ENCODE data around the gene EMID1. TPM values are rescaled to one million over a fixed set of nuclear protein-coding genes. Genes with fewer than 3 reads are reported as not detected.

EMID1 gene
- polyA plus RNA-seq, 1 experiment = 1.1 TPM

DNA sequence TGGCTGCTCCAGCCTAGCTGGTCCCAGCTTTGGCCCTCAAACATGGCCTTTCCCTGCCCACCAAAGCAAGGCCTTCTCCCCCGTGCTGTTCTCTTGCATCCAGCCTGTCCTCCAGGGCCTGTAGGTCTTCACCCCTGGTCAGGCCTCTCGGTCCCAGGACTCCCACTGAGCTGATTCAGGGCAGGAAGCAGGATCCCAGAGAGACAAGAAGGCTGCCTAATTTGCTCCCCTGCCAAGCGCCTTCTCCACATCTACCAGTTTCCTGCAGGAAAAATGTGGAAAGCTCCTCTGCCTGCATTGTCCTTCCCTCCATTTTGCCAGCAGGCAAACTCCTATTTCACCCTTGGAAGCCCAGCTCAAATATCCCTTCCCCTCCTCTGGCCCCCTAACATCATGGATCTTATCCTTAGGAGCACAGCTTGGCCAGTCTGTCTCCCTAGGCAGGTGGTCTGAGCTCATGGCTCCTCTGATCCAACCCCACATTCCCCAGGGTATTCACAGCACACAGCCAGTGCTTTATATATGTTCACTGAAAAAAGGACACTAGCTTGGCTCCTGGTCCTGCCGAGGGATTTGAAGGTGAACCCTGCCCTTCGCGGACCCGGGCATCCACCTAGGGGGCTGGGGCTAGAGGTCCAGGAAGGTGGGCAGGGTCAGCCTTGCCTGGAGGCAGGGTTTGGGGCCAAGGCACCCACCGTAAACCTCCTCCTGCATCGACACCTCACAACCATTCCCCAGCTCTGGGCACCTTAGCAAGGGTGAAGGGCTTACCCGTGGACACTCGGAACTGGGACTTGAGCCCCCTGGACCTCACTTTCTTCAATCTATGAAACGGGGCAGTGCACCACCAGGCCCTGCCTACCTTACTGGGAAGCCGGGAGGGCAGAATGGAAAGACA lies 61.1 kb downstream of the EMID1 start:
- ChIA-PET CTCF (no interaction called here), POLR2A (interaction anchor here (0.7 kb wide), 1 partner anchor 155 kb away, joined by 3 read pairs; no protein-coding TSS in a partner anchor)
- peak overlapping the region; percentile 100 for H3K27ac ChIP-seq (ENCODE audit: low read depth, low read length)
- no peak for DNase-seq (ENCODE audit: low read depth, low spot score)
- no peaks in the 10 kb centered on the region for H3K27me3 ChIP-seq (ENCODE audit: control insufficient read depth, insufficient read depth, low read length)
- TF ChIP-seq, protein P1, sequence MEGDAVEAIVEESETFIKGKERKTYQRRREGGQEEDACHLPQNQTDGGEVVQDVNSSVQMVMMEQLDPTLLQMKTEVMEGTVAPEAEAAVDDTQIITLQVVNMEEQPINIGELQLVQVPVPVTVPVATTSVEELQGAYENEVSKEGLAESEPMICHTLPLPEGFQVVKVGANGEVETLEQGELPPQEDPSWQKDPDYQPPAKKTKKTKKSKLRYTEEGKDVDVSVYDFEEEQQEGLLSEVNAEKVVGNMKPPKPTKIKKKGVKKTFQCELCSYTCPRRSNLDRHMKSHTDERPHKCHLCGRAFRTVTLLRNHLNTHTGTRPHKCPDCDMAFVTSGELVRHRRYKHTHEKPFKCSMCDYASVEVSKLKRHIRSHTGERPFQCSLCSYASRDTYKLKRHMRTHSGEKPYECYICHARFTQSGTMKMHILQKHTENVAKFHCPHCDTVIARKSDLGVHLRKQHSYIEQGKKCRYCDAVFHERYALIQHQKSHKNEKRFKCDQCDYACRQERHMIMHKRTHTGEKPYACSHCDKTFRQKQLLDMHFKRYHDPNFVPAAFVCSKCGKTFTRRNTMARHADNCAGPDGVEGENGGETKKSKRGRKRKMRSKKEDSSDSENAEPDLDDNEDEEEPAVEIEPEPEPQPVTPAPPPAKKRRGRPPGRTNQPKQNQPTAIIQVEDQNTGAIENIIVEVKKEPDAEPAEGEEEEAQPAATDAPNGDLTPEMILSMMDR (IDR thresholded peaks at IDR 0.05; ENCODE audit: low read depth, low read length) = no peak
- H3K9me3 ChIP-seq (ENCODE audit: control insufficient read depth, insufficient read depth, low read length) = no peaks in the 10 kb centered on the region; the same call in 1 of the 2 replicates
- H3K4me3 ChIP-seq (ENCODE audit: low read depth, low read length) = peak overlapping the region; percentile 84

DNA sequence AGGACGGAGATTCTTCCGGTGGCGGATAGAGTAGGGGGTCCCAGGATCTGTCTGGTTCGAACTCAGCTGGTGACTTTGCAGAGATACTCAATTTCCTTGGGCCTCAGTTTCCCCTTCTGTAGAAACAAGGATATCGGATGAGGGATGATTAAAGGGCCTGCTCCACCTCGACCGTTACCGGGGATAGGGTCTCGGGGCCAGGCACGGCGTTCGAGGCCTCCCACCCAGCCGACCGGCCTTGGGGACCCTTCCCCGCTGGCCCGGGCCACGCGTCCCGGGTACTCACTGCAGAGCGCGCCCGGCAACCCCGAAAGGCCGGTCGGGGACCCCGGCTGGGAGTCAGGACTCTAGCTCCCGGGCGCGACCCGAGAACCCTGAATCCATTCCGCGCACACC lies 61.8 kb downstream of the EMID1 start:
- TF ChIP-seq, protein P1 (IDR thresholded peaks at IDR 0.05; ENCODE audit: low read depth, low read length) = no peak
- no peaks in the 10 kb centered on the region for H3K27me3 ChIP-seq (ENCODE audit: control insufficient read depth, insufficient read depth, low read length)
- H3K27ac ChIP-seq (ENCODE audit: low read depth, low read length) = peak overlapping the region; percentile 100
- ChIA-PET CTCF (no interaction called here), POLR2A (interaction anchor here (0.7 kb wide), 1 partner anchor 156 kb away, joined by 3 read pairs; no protein-coding TSS in a partner anchor)
- H3K9me3 ChIP-seq (ENCODE audit: control insufficient read depth, insufficient read depth, low read length) = no peaks in the 10 kb centered on the region; the same call in 1 of the 2 replicates
- DNase-seq (ENCODE audit: low read depth, low spot score) = no peak
- H3K4me3 ChIP-seq (ENCODE audit: low read depth, low read length) = peak overlapping the region; percentile 84

DNA sequence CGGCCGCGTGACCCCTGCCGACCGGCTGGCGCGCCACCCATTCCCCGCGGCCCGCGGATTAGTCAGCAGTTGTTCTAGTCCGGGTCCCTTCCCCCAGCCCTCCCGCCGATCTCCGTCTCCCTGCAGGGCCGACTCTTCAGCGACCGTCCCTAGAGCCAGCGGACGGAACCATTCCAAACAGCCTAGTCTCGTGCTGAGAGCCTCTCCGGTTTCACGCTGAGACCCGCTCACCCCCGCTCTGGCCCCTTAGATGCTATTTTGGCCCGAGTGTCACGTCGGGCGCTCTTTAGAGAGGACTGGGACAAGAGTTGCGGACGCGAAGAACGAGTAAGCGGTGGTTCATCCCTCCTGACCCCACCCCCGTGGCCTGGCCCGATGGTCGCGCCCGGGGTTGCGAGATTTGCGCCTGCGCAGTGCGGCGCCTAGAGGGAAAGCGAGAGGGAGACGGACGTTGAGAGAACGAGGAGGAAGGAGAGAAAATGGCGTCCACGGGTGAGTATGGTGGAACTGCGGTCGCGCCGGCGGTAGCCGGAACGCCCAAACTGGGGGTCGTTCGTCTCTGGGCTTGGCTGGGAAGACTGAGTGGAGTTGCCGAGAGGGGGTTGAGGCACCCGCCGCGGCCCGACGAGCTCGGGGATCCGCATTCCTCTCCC lies 62.3 kb downstream of the EMID1 start, which contains the start of the genes EWSR1 and RHBDD3:
Gene EWSR1, plus strand, starts transcription at position 411 of the 653 bp plus-strand sequence. Its CDS starts 69 bp downstream, at position 480.
Gene RHBDD3, minus strand, starts transcription at position 124 of the 653 bp plus-strand sequence. CDS start 2,355 bp downstream, outside the sequence.
- TF ChIP-seq, protein P1 (IDR thresholded peaks at IDR 0.05; ENCODE audit: low read depth, low read length) = no peak
- CTCF ChIA-PET = no interaction called here
- DNase-seq (ENCODE audit: low read depth, low spot score) = peak; percentile 95
- no peaks in the 10 kb centered on the region for H3K27me3 ChIP-seq (ENCODE audit: control insufficient read depth, insufficient read depth, low read length)
- H3K9me3 ChIP-seq (ENCODE audit: control insufficient read depth, insufficient read depth, low read length) = no peaks in the 10 kb centered on the region; the same call in 1 of the 2 replicates
- peak within 1 kb of the TSS; percentile 100 for H3K27ac ChIP-seq (ENCODE audit: low read depth, low read length)
- POLR2A ChIA-PET = interaction anchor here (0.6 to 1.2 kb wide), 5 partner anchors 39 to 1280 kb away, joined by 3 to 7 read pairs (median 3); partner anchors contain the start of genes EMID1 and GAS2L1
- peak within 1 kb of the TSS; percentile 84 for H3K4me3 ChIP-seq (ENCODE audit: low read depth, low read length)

DNA sequence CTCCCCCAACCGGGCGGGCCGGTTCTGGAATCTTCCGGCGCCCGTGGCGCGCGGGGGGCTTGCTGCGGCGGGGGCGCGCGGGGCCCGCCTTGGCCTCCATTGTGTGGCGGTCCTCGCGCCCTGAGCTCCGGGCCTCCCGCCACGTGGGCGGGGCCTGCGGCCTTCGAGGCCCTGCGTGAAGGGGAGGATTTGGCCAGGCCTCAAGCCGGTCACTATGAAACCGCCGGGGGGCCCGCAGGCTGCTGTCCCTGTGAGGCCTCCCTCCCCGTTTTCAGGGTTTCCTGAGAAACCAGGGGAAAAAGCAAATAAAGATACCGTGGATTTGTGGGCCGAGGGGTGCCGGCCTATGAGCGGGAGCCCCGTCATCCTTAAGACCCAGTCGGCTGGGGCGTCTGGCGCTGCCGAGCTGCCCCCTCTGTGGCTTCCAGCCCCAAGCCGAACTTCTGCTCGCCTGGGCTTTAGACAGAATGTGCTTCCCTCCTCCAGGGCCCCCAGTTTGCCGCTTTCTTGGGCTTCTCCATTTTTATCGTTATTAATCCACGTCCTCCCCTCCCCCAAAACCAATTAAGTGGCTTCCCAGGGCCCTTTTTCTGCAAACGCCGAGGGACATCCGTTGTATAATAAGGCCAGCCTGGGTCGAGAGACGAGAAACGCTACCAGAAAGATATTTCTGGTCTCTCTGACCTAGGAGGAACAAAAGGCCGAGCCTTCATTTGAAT lies 63.0 kb downstream of the EMID1 start:
- ChIA-PET POLR2A (interaction anchor here (0.6 to 1.2 kb wide), 4 partner anchors 38 to 1280 kb away, joined by 3 to 7 read pairs (median 4); partner anchors contain the start of genes EMID1 and GAS2L1), CTCF (no interaction called here)
- Histone ChIP-seq H3K27me3 (ENCODE audit: control insufficient read depth, insufficient read depth, low read length) (no peaks in the 10 kb centered on the region), H3K9me3 (ENCODE audit: control insufficient read depth, insufficient read depth, low read length) (no peaks in the 10 kb centered on the region; the same call in 1 of the 2 replicates), H3K4me3 (ENCODE audit: low read depth, low read length) (peak overlapping the region; percentile 84), H3K27ac (ENCODE audit: low read depth, low read length) (peak overlapping the region; percentile 100)
- TF ChIP-seq, protein P1 (IDR thresholded peaks at IDR 0.05; ENCODE audit: low read depth, low read length) = no peak
- DNase-seq (ENCODE audit: low read depth, low spot score) = peak; percentile 23
